ENCODE results near the gene L3MBTL1. TPM values are rescaled to one million over a fixed set of nuclear protein-coding genes. Genes with fewer than 3 reads are reported as not detected.
A peak's percentile ranks its signal among the peaks of the same experiment; 100 is the strongest.

The L3MBTL1 gene
- polyA plus RNA-seq, 6 donors from 2014 or later, result 0.78 to 2.8 (median 1.4) TPM

- ATAC-seq (ENCODE audit: low read depth in 2 of 2), result peak in 1 of 2 donors; percentile 27
These were observed 55.9 kb downstream of the L3MBTL1 start for GRCh38 chr20:43563429-43563828.

GRCh38 chr20:43563991-43564390, 56.5 kb downstream of the L3MBTL1 start:
- Mint-ChIP-seq H3K27ac (peak overlapping the region in 2 of 6 donors; percentile 39 to 68), H3K4me3 (no peak overlapping the region), H3K36me3 (no peaks in the 10 kb centered on the region), H3K27me3 (no peaks in the 10 kb centered on the region), H3K9me3 (no peaks in the 10 kb centered on the region), H3K4me1 (no peaks in the 10 kb centered on the region)
- DNase-seq (no peak), ATAC-seq (ENCODE audit: low read depth in 2 of 2) (no peak)

More at GRCh38 chr20:43563429-43563828, 55.9 kb downstream of the L3MBTL1 start:
- Mint-ChIP-seq H3K27me3 (no peaks in the 10 kb centered on the region), H3K4me3 (no peak overlapping the region), H3K36me3 (no peaks in the 10 kb centered on the region), H3K27ac (peak overlapping the region in 3 of 6 donors; percentile 12 to 39 (median 22)), H3K4me1 (no peaks in the 10 kb centered on the region), H3K9me3 (no peaks in the 10 kb centered on the region)
- DNase-seq, result no peak

DNA sequence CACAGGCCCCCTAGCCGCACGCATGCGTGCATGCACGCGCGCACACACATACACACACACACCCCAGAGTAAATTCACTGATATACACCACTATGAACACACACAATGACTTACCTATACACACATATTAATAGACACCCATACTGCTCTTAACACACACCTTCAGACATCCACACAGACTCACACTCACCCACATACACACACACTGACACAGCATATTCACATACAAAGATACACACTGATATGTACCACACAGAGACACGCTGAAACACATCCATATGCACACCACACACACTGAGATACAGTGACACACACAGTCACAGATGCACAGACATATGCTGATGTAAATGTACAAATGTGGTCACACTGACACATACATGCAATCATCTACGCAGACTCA, 57.0 kb downstream of the L3MBTL1 start:
- H3K4me3 Mint-ChIP-seq, result no peak overlapping the region

DNA sequence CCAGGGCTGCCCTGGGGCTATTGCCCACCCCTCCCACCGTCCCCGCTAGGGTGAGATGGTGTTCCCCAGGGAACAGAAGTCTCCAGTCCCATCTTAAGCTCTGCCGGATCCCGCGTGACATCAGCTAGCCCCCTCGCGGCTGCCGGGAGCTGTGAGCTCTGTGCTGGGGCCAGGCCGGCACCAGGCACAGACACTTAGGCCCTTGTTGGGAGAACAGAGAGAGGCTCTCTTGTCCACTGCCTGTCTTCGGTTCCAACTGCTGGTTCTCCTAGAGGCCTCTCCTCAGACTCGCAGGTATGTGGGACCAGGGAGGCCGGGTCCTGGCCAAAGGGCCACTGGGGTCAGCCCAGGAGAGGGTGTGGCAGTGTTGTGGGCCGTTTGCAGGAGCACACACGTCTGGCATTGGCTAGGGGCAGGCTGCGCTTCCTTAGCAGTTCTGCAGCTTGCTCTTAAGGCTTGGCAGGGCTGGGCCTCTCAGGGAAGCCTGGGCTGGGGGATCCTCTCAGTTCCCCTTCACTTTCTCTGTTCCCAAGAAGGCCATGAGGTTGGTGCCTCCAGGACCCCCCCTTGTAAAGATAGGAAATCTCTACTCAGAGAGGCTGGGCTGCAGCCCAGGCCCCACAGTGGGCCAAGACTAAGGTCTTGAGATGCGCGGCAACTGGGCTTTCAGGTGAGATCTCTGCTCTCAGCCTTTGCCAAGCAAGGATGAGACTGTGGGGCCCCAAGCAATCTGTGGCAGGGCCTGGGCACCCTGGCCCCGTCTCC, 57.7 kb downstream of the L3MBTL1 start:
- Mint-ChIP-seq H3K4me1 (no peaks in the 10 kb centered on the region), H3K27me3 (no peaks in the 10 kb centered on the region), H3K27ac (no peak overlapping the region), H3K4me3 (no peak overlapping the region), H3K36me3 (no peaks in the 10 kb centered on the region), H3K9me3 (no peaks in the 10 kb centered on the region)
- ATAC-seq (ENCODE audit: low read depth in 2 of 2) (no peak), DNase-seq (no peak)

More for the DNA sequence above, 57.0 kb downstream of the L3MBTL1 start:
- Mint-ChIP-seq H3K27ac (no peak overlapping the region), H3K36me3 (no peaks in the 10 kb centered on the region), H3K9me3 (no peaks in the 10 kb centered on the region), H3K27me3 (no peaks in the 10 kb centered on the region), H3K4me1 (no peaks in the 10 kb centered on the region)
- ATAC-seq (ENCODE audit: low read depth in 2 of 2) (no peak), DNase-seq (no peak)

GRCh38 chr20:43565758-43566104, 58.2 kb downstream of the L3MBTL1 start:
- DNase-seq (no peak), ATAC-seq (ENCODE audit: low read depth in 2 of 2) (no peak)
- Mint-ChIP-seq H3K9me3 (no peaks in the 10 kb centered on the region), H3K27me3 (no peaks in the 10 kb centered on the region), H3K27ac (no peak overlapping the region), H3K36me3 (no peaks in the 10 kb centered on the region), H3K4me1 (no peaks in the 10 kb centered on the region), H3K4me3 (no peak overlapping the region)

GRCh38 chr20:43567477-43567876, 60.0 kb downstream of the L3MBTL1 start:
- H3K27me3 Mint-ChIP-seq, result no peaks in the 10 kb centered on the region
- H3K4me3 Mint-ChIP-seq, result no peak overlapping the region
- no peak for ATAC-seq (ENCODE audit: low read depth in 2 of 2)
- DNase-seq, result no peak
- no peaks in the 10 kb centered on the region for H3K36me3 Mint-ChIP-seq
- H3K4me1 Mint-ChIP-seq, result no peaks in the 10 kb centered on the region
- H3K9me3 Mint-ChIP-seq, result no peaks in the 10 kb centered on the region
- H3K27ac Mint-ChIP-seq, result peak overlapping the region in 1 of 6 donors; percentile 32

- no peaks in the 10 kb centered on the region for H3K36me3 Mint-ChIP-seq
- no peak for DNase-seq
- H3K4me1 Mint-ChIP-seq, result no peaks in the 10 kb centered on the region
- H3K9me3 Mint-ChIP-seq, result no peaks in the 10 kb centered on the region
- H3K27ac Mint-ChIP-seq, result no peak overlapping the region
- ATAC-seq (ENCODE audit: low read depth in 2 of 2), result no peak
- no peaks in the 10 kb centered on the region for H3K27me3 Mint-ChIP-seq
- H3K4me3 Mint-ChIP-seq, result no peak overlapping the region
These were observed 61.2 kb downstream of the L3MBTL1 start for GRCh38 chr20:43568706-43569105.

DNA sequence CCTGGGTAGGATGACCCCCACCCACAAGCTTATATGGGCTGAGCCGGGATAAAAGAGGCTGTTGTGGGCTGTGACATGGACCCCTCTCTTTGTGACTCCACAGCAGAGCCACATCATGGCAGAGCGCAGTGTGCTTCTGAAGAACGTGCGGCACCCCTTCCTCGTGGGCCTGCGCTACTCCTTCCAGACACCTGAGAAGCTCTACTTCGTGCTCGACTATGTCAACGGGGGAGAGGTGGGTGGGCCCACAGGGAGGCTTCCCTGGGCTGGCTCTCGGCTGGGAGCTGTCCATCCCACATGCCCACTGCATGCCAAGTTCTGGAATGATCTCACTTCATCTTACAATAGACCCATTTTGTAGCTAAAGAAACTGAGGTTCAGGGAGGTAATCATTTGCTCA, 61.8 kb downstream of the L3MBTL1 start:
- Mint-ChIP-seq H3K4me1 (no peaks in the 10 kb centered on the region), H3K9me3 (no peaks in the 10 kb centered on the region), H3K4me3 (no peak overlapping the region), H3K27me3 (no peaks in the 10 kb centered on the region), H3K27ac (no peak overlapping the region), H3K36me3 (no peaks in the 10 kb centered on the region)
- ATAC-seq (ENCODE audit: low read depth in 2 of 2), result no peak
- DNase-seq, result no peak

DNA sequence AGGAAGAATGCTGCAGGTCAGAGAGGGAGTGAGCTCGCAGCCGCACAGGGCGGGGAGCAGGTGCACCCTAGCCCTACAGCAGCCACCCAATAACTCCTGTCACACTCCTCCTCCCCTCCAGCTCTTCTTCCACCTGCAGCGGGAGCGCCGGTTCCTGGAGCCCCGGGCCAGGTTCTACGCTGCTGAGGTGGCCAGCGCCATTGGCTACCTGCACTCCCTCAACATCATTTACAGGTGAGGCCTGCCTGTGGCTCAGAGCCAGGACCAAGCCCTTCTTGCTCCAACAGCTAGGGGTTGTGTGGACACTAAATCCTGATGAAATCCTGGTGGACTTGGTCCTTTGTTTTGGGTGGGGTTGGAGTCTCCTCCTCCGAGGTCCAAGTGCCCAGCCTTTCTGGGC, 63.0 kb downstream of the L3MBTL1 start:
- no peaks in the 10 kb centered on the region for H3K9me3 Mint-ChIP-seq
- H3K4me3 Mint-ChIP-seq, result no peak overlapping the region
- no peak for DNase-seq
- no peaks in the 10 kb centered on the region for H3K36me3 Mint-ChIP-seq
- no peak for ATAC-seq (ENCODE audit: low read depth in 2 of 2)
- no peaks in the 10 kb centered on the region for H3K4me1 Mint-ChIP-seq
- no peak overlapping the region for H3K27ac Mint-ChIP-seq
- no peaks in the 10 kb centered on the region for H3K27me3 Mint-ChIP-seq

- Mint-ChIP-seq H3K27ac (peak overlapping the region in 1 of 6 donors; percentile 1), H3K27me3 (no peaks in the 10 kb centered on the region), H3K4me1 (no peaks in the 10 kb centered on the region), H3K9me3 (no peaks in the 10 kb centered on the region), H3K4me3 (peak overlapping the region in 1 of 8 donors; percentile 23), H3K36me3 (no peaks in the 10 kb centered on the region)
- DNase-seq, result no peak
- no peak for ATAC-seq (ENCODE audit: low read depth in 2 of 2)
These were observed 63.8 kb downstream of the L3MBTL1 start for GRCh38 chr20:43571310-43571709.

GRCh38 chr20:43571771-43572170, 64.3 kb downstream of the L3MBTL1 start:
- Mint-ChIP-seq H3K27me3 (peaks cover 0 to 1% (median 0%) of the 10 kb centered on the region in 3 donors), H3K27ac (no peak overlapping the region)

GRCh38 chr20:43572891-43573290, 65.4 kb downstream of the L3MBTL1 start:
- ATAC-seq (ENCODE audit: low read depth in 2 of 2) (no peak), DNase-seq (no peak)
- Mint-ChIP-seq H3K4me1 (no peaks in the 10 kb centered on the region), H3K36me3 (no peaks in the 10 kb centered on the region), H3K27ac (no peak overlapping the region), H3K9me3 (no peaks in the 10 kb centered on the region), H3K4me3 (no peak overlapping the region), H3K27me3 (peaks cover 0 to 4% (median 0%) of the 10 kb centered on the region in 3 donors)

More at GRCh38 chr20:43571771-43572170, 64.3 kb downstream of the L3MBTL1 start:
- Mint-ChIP-seq H3K36me3 (no peaks in the 10 kb centered on the region), H3K4me3 (no peak overlapping the region), H3K4me1 (no peaks in the 10 kb centered on the region), H3K9me3 (no peaks in the 10 kb centered on the region)
- no peak for DNase-seq
- ATAC-seq (ENCODE audit: low read depth in 2 of 2), result no peak

- no peak for DNase-seq
- H3K4me1 Mint-ChIP-seq, result no peaks in the 10 kb centered on the region
- no peaks in the 10 kb centered on the region for H3K9me3 Mint-ChIP-seq
- H3K4me3 Mint-ChIP-seq, result peak overlapping the region in 1 of 8 donors; percentile 55
- H3K36me3 Mint-ChIP-seq, result no peaks in the 10 kb centered on the region
- H3K27ac Mint-ChIP-seq, result peak overlapping the region in 1 of 6 donors; percentile 21
- peaks cover 0 to 4% (median 0%) of the 10 kb centered on the region in 3 donors for H3K27me3 Mint-ChIP-seq
- no peak for ATAC-seq (ENCODE audit: low read depth in 2 of 2)
These were observed 68.6 kb downstream of the L3MBTL1 start for GRCh38 chr20:43576108-43576507.

GRCh38 chr20:43579861-43580793, 72.6 kb downstream of the L3MBTL1 start:
- H3K9me3 Mint-ChIP-seq, result no peaks in the 10 kb centered on the region
- peaks cover 0 to 9% (median 4%) of the 10 kb centered on the region in 3 donors for H3K27me3 Mint-ChIP-seq
- H3K36me3 Mint-ChIP-seq, result no peaks in the 10 kb centered on the region
- H3K4me3 Mint-ChIP-seq, result no peak overlapping the region
- no peaks in the 10 kb centered on the region for H3K4me1 Mint-ChIP-seq
- no peak for ATAC-seq (ENCODE audit: low read depth in 2 of 2)
- no peak for DNase-seq
- no peak overlapping the region for H3K27ac Mint-ChIP-seq

All from naive B cell (primary cell).